Fibroblast of pulmonary artery (primary cell): ENCODE results near the gene ATP9A.

Source experiments
- DNase-seq: peaks from one replicate; pipeline ENCODE4 v3.0.0-alpha.2; 2010; ENCODE audit warnings: low read depth
- H3K4me3 ChIP-seq: replicated peaks from 2 replicates; pipeline ENCODE4 v1.5.1; 2011; ENCODE audit warnings: low read depth, mild to moderate bottlenecking, control low read depth, low read length, moderate library complexity
- TF ChIP-seq, protein P1 (sequence below): IDR thresholded peaks from 2 replicates; pipeline ENCODE4 v1.5.1; 2011; ENCODE audit warnings: mild to moderate bottlenecking, control low read depth, low read length, inconsistent platforms; ENCODE audit errors: missing control alignments

ATP9A gene

DNA sequence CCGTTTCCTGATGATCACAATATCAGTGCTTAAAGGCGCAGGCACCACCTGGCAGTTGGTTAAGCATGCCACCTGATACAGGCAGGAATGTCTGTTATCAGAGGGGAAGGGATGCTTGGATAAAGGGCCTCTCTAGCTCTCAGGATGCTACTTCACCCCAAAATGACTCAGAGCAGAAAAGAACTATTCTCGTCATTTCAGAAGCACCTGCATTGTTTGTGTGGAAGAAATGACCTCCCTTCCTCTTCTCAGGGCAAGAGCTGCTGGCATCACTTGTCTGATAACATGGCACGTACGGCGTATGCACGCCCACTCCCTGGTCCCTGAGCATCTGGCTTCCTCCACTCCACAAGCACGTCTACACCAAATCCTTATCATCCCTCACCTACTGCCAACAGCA, 47.3 kb downstream of the ATP9A start:
- DNase-seq = no peak
- TF ChIP-seq, protein P1, sequence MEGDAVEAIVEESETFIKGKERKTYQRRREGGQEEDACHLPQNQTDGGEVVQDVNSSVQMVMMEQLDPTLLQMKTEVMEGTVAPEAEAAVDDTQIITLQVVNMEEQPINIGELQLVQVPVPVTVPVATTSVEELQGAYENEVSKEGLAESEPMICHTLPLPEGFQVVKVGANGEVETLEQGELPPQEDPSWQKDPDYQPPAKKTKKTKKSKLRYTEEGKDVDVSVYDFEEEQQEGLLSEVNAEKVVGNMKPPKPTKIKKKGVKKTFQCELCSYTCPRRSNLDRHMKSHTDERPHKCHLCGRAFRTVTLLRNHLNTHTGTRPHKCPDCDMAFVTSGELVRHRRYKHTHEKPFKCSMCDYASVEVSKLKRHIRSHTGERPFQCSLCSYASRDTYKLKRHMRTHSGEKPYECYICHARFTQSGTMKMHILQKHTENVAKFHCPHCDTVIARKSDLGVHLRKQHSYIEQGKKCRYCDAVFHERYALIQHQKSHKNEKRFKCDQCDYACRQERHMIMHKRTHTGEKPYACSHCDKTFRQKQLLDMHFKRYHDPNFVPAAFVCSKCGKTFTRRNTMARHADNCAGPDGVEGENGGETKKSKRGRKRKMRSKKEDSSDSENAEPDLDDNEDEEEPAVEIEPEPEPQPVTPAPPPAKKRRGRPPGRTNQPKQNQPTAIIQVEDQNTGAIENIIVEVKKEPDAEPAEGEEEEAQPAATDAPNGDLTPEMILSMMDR = no peak

DNA sequence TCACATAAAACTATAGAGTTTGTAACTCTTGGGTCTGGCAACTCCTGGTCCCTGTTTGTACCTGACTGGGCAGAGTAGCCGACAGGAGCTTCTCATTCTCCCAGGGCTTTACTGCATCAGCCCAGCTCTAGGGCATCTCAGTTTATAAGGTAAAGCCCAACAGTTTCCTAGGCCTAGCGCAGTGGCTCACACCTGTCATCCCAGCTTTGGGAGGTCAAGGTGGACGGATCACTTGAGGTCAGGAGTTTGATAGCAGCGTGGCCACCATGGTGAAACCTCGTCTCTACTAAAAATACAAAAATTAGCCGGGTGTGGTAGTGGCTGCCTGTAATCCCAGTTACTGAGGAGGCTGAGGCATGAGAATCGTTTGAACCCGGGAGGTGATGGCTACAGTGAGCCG, 47.8 kb downstream of the ATP9A start:
- DNase-seq = no peak
- H3K4me3 ChIP-seq = no peak overlapping the region
- TF ChIP-seq, protein P1 = no peak

More for the DNA sequence above, 47.3 kb downstream of the ATP9A start:
- no peak overlapping the region for H3K4me3 ChIP-seq

DNA sequence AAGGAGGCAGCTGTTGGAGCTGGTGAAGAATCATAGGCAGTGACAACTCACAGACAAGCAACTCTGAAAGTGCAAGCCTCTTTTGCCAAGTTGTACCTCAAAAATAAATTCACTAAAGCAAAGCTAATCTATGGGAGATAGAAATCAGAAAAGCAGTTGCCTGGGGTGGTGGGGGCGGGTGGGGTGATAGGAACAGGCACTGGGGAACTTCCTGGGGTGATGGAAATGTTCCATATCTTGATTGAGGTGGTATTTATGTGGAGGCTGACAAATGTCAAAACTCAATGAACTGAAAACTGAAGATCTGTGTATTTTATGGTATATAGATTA, 52.4 kb downstream of the ATP9A start:
- H3K4me3 ChIP-seq = no peak overlapping the region

DNA sequence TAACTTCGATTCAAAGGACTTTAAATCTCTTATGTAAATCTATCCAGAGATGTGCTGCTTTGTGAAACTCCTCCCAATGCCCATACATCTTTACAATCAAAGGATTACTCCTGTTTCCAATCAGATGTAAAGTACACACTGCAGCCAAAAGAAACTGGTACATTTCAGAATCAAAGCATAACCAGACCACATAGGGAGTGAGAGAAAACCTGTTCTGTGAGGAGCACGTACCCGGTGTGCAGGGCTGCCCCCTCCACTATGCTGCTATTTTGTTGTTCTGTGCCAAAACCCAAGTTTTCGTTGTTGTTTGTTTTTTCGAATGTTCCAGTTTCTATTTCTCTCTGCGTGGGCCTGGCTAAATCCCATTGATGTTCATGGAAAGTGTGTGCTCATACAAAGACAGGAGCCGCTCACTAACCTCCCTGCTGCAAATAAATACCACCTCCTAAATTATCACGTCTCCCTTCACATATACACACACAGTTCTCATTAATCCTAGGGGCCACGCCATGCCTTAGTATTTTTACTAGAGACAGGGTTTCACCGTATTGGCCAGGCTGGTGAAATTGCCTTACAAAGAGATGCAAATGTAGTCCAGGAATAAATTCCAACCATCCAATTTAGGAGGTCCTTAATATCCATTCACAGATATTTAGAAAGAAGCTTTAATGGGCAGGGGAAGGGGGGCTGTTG, 52.9 kb downstream of the ATP9A start:
- DNase-seq = no peak
- no peak overlapping the region for H3K4me3 ChIP-seq
- TF ChIP-seq, protein P1 = no peak

More for the DNA sequence above, 52.4 kb downstream of the ATP9A start:
- DNase-seq = no peak
- TF ChIP-seq, protein P1 = no peak

DNA sequence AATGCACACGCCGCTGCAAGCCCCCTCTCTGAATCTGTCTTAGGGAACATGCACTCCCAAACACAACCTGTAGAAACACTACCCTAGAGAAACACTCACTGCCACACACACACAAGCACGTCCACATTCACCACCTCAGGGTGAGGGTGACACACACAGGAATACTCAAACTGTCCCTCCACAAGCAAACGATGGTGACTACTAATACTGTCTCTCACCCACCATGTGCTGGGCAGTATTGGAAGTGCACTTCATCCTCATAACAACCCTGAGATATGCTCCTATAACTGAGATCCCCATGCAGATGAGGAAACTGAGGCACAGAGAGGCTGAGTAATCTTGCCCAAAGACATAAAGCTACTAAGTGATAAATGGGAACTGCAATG, 55.0 kb downstream of the ATP9A start:
- H3K4me3 ChIP-seq = no peak overlapping the region
- no peak for DNase-seq
- TF ChIP-seq, protein P1 = no peak

DNA sequence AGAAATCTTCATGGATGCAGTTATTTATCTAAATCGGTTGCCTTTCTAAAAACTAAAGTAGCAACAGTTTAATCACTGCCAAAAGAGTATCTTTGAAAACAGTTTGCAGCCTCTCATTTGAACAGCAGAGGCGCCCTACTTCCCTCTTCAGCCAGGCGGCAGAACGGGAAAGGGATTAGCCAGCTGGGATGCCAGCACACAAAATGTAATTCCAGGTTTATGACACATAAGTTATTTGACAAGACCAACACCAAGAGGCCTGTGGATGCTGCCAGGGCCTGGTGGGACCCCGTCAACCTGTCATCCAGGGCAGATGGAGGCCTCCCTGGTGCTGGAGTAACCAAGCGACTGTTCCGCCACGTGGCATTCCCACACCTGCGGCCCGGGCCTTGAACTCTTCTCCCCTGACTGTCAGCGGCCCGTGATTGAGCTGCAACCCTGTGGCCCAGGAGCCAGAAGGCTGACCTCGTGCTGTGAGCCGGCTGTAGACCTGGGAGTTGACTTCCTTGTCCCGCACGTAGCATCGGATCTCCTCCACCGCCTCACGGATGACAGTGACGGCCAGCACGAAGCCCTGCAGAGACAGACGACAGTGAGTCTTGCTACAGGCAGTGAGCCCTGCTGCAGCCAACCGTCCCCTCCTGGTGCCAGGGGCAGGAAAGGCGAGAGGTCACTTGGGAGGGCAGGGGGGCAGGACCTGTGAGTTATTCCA, 55.5 kb downstream of the ATP9A start:
- H3K4me3 ChIP-seq = no peak overlapping the region
- TF ChIP-seq, protein P1 = peak; percentile 60
- DNase-seq = peak; percentile 46
